ENCODE measurements around the gene ARHGAP45. TPM values are rescaled to one million over a fixed set of nuclear protein-coding genes. Genes with fewer than 3 reads are reported as not detected.
A peak's percentile ranks its signal among the peaks of the same experiment; 100 is the strongest.

ARHGAP45 gene
- total and polyA plus RNA-seq, 9 of the 15 experiments (the other 6 are each of a cell fraction or from before 2014, with no cell fraction given), result 0.08 to 22.1 (median 4.2) TPM

DNA sequence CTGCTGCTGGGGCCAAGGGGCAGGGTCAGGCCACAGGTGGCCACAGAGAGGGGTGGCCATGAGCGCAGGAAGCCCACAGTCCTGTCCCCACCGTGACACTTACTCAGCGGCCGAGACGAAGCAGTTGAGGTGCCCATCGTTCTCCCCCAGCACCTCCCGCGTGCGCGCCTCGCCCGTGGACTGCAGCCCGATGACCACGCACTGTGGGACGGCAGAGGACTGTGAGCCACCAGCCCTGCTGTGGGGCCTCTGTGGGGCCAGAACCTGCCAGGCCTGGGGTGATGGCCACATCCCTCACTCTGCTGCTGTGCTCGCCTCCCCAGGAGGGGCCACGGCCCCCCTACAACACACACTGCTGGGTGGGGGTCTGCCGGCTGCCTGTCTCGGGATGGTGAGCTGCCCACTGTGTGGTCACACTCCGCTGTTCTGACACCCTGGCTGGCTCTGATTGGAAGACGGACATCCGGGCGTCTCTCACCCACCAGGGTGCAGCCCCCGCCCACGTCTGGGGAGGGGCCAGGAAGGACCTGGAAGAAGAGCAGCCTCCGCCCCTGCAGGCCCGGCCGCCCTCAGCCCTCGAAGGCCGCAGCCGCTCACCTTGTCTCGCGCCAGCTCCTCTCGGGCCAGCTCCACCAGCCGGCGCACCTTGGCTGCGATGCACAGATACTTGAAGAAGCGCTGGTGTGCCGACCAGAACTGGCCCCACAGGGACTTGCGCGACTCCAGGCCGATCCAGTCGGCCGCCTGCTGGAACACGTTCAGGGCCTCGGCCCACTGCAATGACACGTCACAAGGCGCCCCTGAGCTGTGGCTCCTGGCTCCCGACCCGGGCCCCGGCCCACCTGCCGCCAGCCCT lies 50.0 kb downstream of the ARHGAP45 start:
- 0 out of 2 replicates have a peak, but pooled peaks have one; percentile 24 for TF ChIP-seq POLR2G (IDR thresholded peaks at IDR 0.05; ENCODE audit: low read depth, low read length)
- no peak for TF ChIP-seq HNRNPLL (IDR thresholded peaks at IDR 0.05; ENCODE audit: low read depth, low read length, poor library complexity, severe bottlenecking)
- TF ChIP-seq NFIC (IDR thresholded peaks at IDR 0.05), result no peak
- no peak for TF ChIP-seq GATAD2A (IDR thresholded peaks at IDR 0.05)
- no peak for TF ChIP-seq TRIM24 (IDR thresholded peaks at IDR 0.05)
- no peak for TF ChIP-seq RBM15 (IDR thresholded peaks at IDR 0.05; ENCODE audit: insufficient read depth, low read length)
- TF ChIP-seq NR4A1 (CRISPR knock-in tag; IDR thresholded peaks at IDR 0.05), result no peak
- TF ChIP-seq NR4A1 (tag; IDR thresholded peaks at IDR 0.05), result no peak
- no peak for TF ChIP-seq RBBP5 (IDR thresholded peaks at IDR 0.05; ENCODE audit: borderline replicate concordance, insufficient read depth, low read length, poor library complexity, severe bottlenecking)
- TF ChIP-seq, protein P1, sequence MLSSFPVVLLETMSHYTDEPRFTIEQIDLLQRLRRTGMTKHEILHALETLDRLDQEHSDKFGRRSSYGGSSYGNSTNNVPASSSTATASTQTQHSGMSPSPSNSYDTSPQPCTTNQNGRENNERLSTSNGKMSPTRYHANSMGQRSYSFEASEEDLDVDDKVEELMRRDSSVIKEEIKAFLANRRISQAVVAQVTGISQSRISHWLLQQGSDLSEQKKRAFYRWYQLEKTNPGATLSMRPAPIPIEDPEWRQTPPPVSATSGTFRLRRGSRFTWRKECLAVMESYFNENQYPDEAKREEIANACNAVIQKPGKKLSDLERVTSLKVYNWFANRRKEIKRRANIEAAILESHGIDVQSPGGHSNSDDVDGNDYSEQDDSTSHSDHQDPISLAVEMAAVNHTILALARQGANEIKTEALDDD (IDR thresholded peaks at IDR 0.05), result no peak
- TF ChIP-seq TGIF2 (CRISPR knock-in tag; IDR thresholded peaks at IDR 0.05), result no peak
- TF ChIP-seq SAFB (IDR thresholded peaks at IDR 0.05; ENCODE audit: borderline replicate concordance, low read depth, low read length), result no peak
- TF ChIP-seq EGR1 (conservative IDR thresholded peaks at IDR 0.05), result peak; percentile 31
- TF ChIP-seq ZNF316 (IDR thresholded peaks at IDR 0.05), result no peak
- Histone ChIP-seq H3K27ac (ENCODE audit: extremely low read depth, low read depth, low read length) (no peak overlapping the region), H3K27me3 (ENCODE audit: control insufficient read depth in 2 of 2, insufficient read depth in 2 of 2, low read length in 2 of 2) (no peaks in the 10 kb centered on the region), H3K4me2 (ENCODE audit: insufficient read depth, low read length) (no peak overlapping the region), H3K9me3 (replicated peaks; ENCODE audit: control insufficient read depth, insufficient read depth, low read depth, low read length) (no peaks in the 10 kb centered on the region), H3K4me3 (no peak overlapping the region), H3K9me1 (ENCODE audit: control insufficient read depth, insufficient read depth, low read length) (no peaks in the 10 kb centered on the region), H3K9ac (ENCODE audit: insufficient read depth in 1 of 2, low read depth in 2 of 2, low read length in 2 of 2) (no peak overlapping the region; a peak in 1 of 4 replicates), H3K79me2 (ENCODE audit: control insufficient read depth, insufficient read depth, low read length) (peaks cover 3% of the 10 kb centered on the region; the same call in 1 of the 3 replicates), H3K36me3 (ENCODE audit: control insufficient read depth, insufficient read depth, low read length) (peaks cover 79% of the 10 kb centered on the region; the same call in 2 of the 3 replicates), H3K4me1 (replicated peaks in 1 of 2; ENCODE audit: control insufficient read depth in 2 of 2, insufficient read depth in 2 of 2, low read length in 2 of 2) (peaks cover 9 to 58% of the 10 kb centered on the region in 2 experiments), H2AFZ (ENCODE audit: low read depth, low read length) (no peak overlapping the region), H4K20me1 (replicated peaks; ENCODE audit: control insufficient read depth, insufficient read depth, low read length) (no peaks in the 10 kb centered on the region)
- ATAC-seq, result no peak
- in situ Hi-C loops (cut with MboI) (no loop called here), intact Hi-C loops (cut with micrococcal nuclease) (no loop called here)
- no peak for DNase-seq (ENCODE audit: extremely low read depth in 1 of 4, low spot score in 3 of 4)
- no peak for FAIRE-seq
- POLR2A ChIA-PET, result interaction anchor here (0.6 kb wide), 1 partner anchor 1318 kb away, joined by 4 read pairs; no protein-coding TSS in a partner anchor
- 92% methylated on average over 49 of the region's 52 CpGs for WGBS (ENCODE audit: insufficient coverage, low coverage, missing lambda C conversion rate)
- CTCF ChIA-PET (ENCODE audit: low intra/inter-chr PET ratio), result no interaction called here
- no TSS peak for BruUV-seq (replicated peaks)
